AG09309 (cell line): Measurements from ENCODE around the gene NEGR1.

Experiments used
- DNase-seq: peaks from one replicate; pipeline ENCODE4 v3.0.0-alpha.2; 2010; ENCODE audit warnings: low read depth
- H3K4me3 ChIP-seq: 2 replicates; pipeline ENCODE4 v1.5.1; 2011; ENCODE audit warnings: mild to moderate bottlenecking, low read depth, low read length, moderate library complexity; ENCODE audit not compliant: control insufficient read depth
- CTCF ChIP-seq: IDR thresholded peaks from 2 replicates; pipeline ENCODE4 v1.5.1; 2011; ENCODE audit warnings: mild to moderate bottlenecking, low read depth, low read length, inconsistent platforms; ENCODE audit not compliant: insufficient read depth, control insufficient read depth; ENCODE audit errors: missing control alignments

NEGR1 gene

GRCh38 chr1:71593523-71593922 lies 688.8 kb downstream of the NEGR1 start:
- no peak overlapping the region for H3K4me3 ChIP-seq

GRCh38 chr1:71592646-71593274 lies 689.6 kb downstream of the NEGR1 start:
- no peak for DNase-seq
- no peak for TF ChIP-seq CTCF
- H3K4me3 ChIP-seq, result no peak overlapping the region

More at GRCh38 chr1:71593523-71593922, 688.8 kb downstream of the NEGR1 start:
- DNase-seq, result no peak
- TF ChIP-seq CTCF, result peak; percentile 37

GRCh38 chr1:71589005-71589404 lies 693.3 kb downstream of the NEGR1 start:
- no peak for TF ChIP-seq CTCF
- H3K4me3 ChIP-seq, result no peak overlapping the region
- no peak for DNase-seq

GRCh38 chr1:71587961-71588360 lies 694.4 kb downstream of the NEGR1 start:
- peak; percentile 48 for TF ChIP-seq CTCF
- peak; percentile 11 for DNase-seq
- no peak overlapping the region for H3K4me3 ChIP-seq

GRCh38 chr1:71586030-71586429 lies 696.3 kb downstream of the NEGR1 start:
- H3K4me3 ChIP-seq, result no peak overlapping the region
- DNase-seq, result no peak
- no peak for TF ChIP-seq CTCF

DNA sequence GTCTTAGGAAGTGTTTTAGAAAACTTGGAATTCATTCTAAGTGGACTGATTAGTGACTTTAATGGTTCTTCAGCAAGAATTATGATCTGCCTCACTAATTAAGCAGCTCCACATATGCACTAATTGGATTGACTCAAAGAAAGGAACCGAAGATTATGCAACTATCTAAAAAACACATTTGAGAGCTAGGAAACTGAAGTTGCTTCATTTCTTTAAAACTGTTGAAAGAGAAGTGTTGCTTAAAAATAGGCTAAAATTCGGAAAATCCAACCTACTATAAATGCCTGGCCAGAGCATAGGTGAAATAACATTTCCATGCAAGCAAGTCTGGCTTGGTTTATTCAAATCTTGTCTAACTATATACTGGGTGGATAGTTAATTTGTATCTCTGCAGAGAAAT lies 698.6 kb downstream of the NEGR1 start:
- no peak overlapping the region for H3K4me3 ChIP-seq
- no peak for TF ChIP-seq CTCF
- no peak for DNase-seq

DNA sequence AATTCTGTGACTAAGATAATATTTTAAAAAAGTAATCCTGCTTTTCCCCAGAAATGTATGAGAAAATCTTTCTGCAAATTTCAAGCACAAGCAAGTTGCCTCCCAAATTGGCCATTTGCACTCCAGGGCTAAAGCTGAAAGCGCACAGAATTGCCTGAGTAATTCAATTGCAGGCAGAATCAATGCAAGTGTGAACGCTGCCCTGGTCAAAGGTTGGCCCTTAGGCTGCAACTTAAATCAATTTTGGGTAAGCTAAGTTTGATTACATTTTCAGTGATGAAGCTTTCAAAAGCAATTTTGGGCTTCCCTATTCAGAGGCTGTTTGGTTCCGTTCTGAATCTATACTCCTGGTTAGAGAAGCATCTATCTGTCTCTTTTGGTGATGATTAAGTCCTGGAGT lies 699.7 kb downstream of the NEGR1 start:
- DNase-seq, result no peak
- TF ChIP-seq CTCF, result no peak

More for the DNA sequence above, 699.7 kb downstream of the NEGR1 start:
- no peak overlapping the region for H3K4me3 ChIP-seq
